Endodermal cell (in vitro differentiated cells): ENCODE data around the gene ABCD3. TPM values are rescaled to one million over a fixed set of nuclear protein-coding genes. Genes with fewer than 3 reads are reported as not detected.

ENCODE experiments used
- DNase-seq: peaks from one replicate; pipeline ENCODE4 v3.0.0-alpha.2; 2017
- H3K27ac ChIP-seq: 2 replicates; pipeline ENCODE4 v1.5.1; 2013; ENCODE audit warnings: mild to moderate bottlenecking, low read depth, low read length, moderate library complexity
- H3K27me3 ChIP-seq: 2 replicates; pipeline ENCODE4 v1.6.1; 2013; ENCODE audit warnings: mild to moderate bottlenecking, low read length, moderate library complexity; ENCODE audit not compliant: insufficient read depth, control insufficient read depth, poor library complexity, severe bottlenecking
- H3K36me3 ChIP-seq: 2 replicates; pipeline ENCODE4 v1.7.0; 2013; ENCODE audit warnings: mild to moderate bottlenecking, low read length, moderate library complexity; ENCODE audit not compliant: control insufficient read depth, insufficient read depth
- H3K4me1 ChIP-seq: one replicate; pipeline ENCODE4 v1.7.0; 2013; ENCODE audit warnings: low read length; ENCODE audit not compliant: control insufficient read depth, insufficient read depth
- H3K4me3 ChIP-seq: 2 replicates; pipeline ENCODE4 v1.5.1; 2013; ENCODE audit warnings: mild to moderate bottlenecking, low read length, moderate library complexity
- H3K9ac ChIP-seq: 2 replicates; pipeline ENCODE4 v1.6.1; 2013; ENCODE audit warnings: mild to moderate bottlenecking, low read length, moderate library complexity; ENCODE audit not compliant: poor library complexity, severe bottlenecking; ENCODE audit errors: extremely low read depth
- H3K9me3 ChIP-seq: 2 replicates; pipeline ENCODE4 v1.6.1; 2013; ENCODE audit warnings: mild to moderate bottlenecking, low read length, moderate library complexity; ENCODE audit not compliant: control insufficient read depth
- H3K27ac Mint-ChIP-seq: 2 replicates; pipeline ENCODE4 v1.8.0; 2020; ENCODE audit warnings: mixed read lengths
- H3K27me3 Mint-ChIP-seq: 2 replicates; pipeline ENCODE4 v1.8.0; 2021; ENCODE audit warnings: mild to moderate bottlenecking, mixed read lengths; ENCODE audit not compliant: insufficient read depth
- H3K36me3 Mint-ChIP-seq: 2 replicates; pipeline ENCODE4 v1.8.0; 2020; ENCODE audit warnings: low read depth, mixed read lengths
- H3K4me1 Mint-ChIP-seq: 2 replicates; pipeline ENCODE4 v1.8.0; 2020; ENCODE audit warnings: mixed read lengths
- H3K4me3 Mint-ChIP-seq: 2 replicates; pipeline ENCODE4 v1.8.0; 2020; ENCODE audit warnings: mild to moderate bottlenecking, moderate library complexity, mixed read lengths
- H3K9me3 Mint-ChIP-seq: 2 replicates; pipeline ENCODE4 v1.8.0; 2020; ENCODE audit warnings: mild to moderate bottlenecking, mixed read lengths
- WGBS, 2 experiments: methylation state at CpG; one replicate each; pipeline versions ENCODE4 v1.1.5 to v1.1.7; 2013; ENCODE audit warnings: missing lambda C conversion rate in 2 of 2, mixed read lengths in 1 of 2; ENCODE audit not compliant: insufficient coverage in 1 of 2, insufficient read length in 1 of 2; 5-methylcytosine and 5-hydroxymethylcytosine counted together
- total RNA-seq, 2 donors: library from RNA; stranded (reverse); fragmentation: NEBNext Ultra II Directional in 1 of 2; extraction: Animal tissue kit (Norgen Biotek cat#: 25700) in 1 of 2; gene quantifications; 2 replicates in 1 of 2; 3 replicates in 1 of 2; pipeline ENCODE4 v1.2.1, GENCODE V29; 2021
- TF ChIP-seq, protein P1 (sequence below): fragments of 200-600 bp; sonication (generic); conservative IDR thresholded peaks from 2 replicates; pipeline ENCODE4 v1.5.0; 2021; ENCODE audit warnings: antibody characterized with exemption, mild to moderate bottlenecking

The ABCD3 gene
- total RNA-seq, 2 donors from 2014 or later: 28.1 to 33.3 TPM

DNA sequence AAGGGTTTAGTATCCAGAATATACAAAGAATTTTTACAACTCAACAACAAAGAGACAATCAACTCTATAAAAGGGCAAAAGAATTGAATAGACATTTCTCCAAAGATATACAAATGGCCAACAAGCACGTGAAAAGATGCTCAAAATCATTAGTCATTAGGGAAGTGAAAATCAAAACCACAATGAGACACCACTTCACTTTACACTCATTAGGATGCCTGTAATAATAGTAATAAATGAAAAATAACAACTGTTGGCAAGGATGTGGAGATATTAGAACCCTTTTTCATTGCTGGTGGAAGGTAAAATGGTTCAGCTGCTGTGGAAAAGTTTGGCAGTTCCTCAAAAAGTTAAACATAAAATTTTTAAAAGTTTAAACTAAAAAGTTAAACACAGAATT lies 7.0 kb upstream of the ABCD3 start:
- H3K9me3 Mint-ChIP-seq: no peaks in the 10 kb centered on the region
- WGBS, 2 experiments: 56% methylated on average over 1 of the region's 1 CpG; no CpG with 5 or more reads in 1 of the 2 experiments
- no peak overlapping the region for H3K27ac ChIP-seq
- TF ChIP-seq, protein P1, sequence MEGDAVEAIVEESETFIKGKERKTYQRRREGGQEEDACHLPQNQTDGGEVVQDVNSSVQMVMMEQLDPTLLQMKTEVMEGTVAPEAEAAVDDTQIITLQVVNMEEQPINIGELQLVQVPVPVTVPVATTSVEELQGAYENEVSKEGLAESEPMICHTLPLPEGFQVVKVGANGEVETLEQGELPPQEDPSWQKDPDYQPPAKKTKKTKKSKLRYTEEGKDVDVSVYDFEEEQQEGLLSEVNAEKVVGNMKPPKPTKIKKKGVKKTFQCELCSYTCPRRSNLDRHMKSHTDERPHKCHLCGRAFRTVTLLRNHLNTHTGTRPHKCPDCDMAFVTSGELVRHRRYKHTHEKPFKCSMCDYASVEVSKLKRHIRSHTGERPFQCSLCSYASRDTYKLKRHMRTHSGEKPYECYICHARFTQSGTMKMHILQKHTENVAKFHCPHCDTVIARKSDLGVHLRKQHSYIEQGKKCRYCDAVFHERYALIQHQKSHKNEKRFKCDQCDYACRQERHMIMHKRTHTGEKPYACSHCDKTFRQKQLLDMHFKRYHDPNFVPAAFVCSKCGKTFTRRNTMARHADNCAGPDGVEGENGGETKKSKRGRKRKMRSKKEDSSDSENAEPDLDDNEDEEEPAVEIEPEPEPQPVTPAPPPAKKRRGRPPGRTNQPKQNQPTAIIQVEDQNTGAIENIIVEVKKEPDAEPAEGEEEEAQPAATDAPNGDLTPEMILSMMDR: no peak
- no peak overlapping the region for H3K4me3 ChIP-seq
- no peaks in the 10 kb centered on the region for H3K4me1 ChIP-seq
- no peak overlapping the region for H3K27ac Mint-ChIP-seq
- no peaks in the 10 kb centered on the region for H3K36me3 ChIP-seq
- no peak overlapping the region for H3K4me3 Mint-ChIP-seq
- H3K4me1 Mint-ChIP-seq: no peaks in the 10 kb centered on the region
- H3K9me3 ChIP-seq: no peaks in the 10 kb centered on the region
- H3K27me3 ChIP-seq: no peaks in the 10 kb centered on the region
- no peaks in the 10 kb centered on the region for H3K36me3 Mint-ChIP-seq
- no peak for DNase-seq
- H3K27me3 Mint-ChIP-seq: peaks cover 7% of the 10 kb centered on the region
- no peak overlapping the region for H3K9ac ChIP-seq

DNA sequence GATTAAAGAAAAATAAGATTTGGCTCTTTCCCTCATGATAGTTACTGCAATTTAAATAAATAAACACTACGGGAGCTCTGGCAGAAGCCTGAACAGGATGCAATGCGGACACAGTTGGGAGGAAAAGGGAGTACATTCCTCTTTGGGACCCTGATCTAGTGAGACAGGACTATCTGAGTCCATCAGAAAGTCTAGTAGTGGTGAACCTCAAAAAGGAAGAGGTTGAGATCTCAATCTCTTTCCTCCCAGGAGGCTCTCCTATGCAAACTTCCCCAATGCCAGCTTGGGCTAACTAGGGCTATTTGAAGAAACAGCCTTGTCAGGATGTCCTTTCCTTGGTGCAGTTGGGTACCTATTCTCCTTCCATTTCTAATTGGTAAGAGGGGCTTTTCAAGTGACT lies 4.9 kb upstream of the ABCD3 start:
- H3K9me3 ChIP-seq: no peaks in the 10 kb centered on the region
- H3K36me3 ChIP-seq: no peaks in the 10 kb centered on the region
- H3K9me3 Mint-ChIP-seq: no peaks in the 10 kb centered on the region
- H3K27ac ChIP-seq: no peak overlapping the region
- no peak overlapping the region for H3K9ac ChIP-seq
- H3K4me3 ChIP-seq: no peak overlapping the region
- H3K4me1 ChIP-seq: no peaks in the 10 kb centered on the region
- H3K27me3 Mint-ChIP-seq: peaks cover 7% of the 10 kb centered on the region
- TF ChIP-seq, protein P1: no peak
- no peak for DNase-seq
- H3K27ac Mint-ChIP-seq: no peak overlapping the region
- H3K4me3 Mint-ChIP-seq: no peak overlapping the region
- 96 to 100% methylated on average over 2 of the region's 2 CpGs for WGBS, 2 experiments
- H3K4me1 Mint-ChIP-seq: no peaks in the 10 kb centered on the region
- H3K27me3 ChIP-seq: no peaks in the 10 kb centered on the region
- H3K36me3 Mint-ChIP-seq: no peaks in the 10 kb centered on the region

DNA sequence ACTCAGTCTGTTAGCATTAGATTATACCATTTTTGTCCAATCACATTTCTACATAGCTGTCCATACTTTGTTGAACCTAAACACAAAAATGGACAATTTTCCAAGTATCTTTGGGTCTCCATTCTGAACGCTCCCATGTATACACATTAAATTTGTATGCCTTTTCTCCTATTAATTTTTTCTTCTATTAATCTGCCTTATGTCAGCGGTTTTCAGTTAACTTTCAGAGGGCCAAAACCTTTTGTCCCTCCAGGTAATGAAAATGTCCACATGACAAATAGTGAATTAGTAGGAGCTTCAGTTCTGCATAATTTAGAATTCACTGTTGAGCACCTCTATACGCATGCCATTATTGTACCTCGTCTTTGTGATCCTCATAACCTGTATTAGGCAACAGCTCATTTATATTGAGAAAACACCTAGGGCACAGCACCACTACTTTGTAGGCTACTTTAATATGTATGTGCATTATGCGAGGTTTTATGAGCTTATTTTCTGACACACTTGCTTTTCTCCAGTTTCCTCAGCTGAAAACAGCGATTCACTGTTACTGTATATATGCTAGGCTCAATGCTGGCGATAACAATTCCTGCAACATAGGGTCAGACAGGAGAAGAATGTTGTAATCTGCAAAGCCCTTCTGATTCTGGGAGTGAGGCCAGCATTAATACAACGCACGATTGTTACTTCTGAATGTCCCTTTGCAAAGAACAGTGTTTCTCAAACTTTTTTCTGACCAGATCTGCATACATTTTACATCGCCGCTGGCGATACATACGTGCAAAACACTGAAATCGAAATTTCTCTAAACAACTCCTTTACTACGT lies 1.1 kb upstream of the ABCD3 start:
- H3K9me3 Mint-ChIP-seq: no peaks in the 10 kb centered on the region
- H3K4me3 ChIP-seq: peak overlapping the region; percentile 84
- no peak overlapping the region for H3K27ac Mint-ChIP-seq
- peaks cover 8% of the 10 kb centered on the region for H3K27me3 ChIP-seq
- H3K9ac ChIP-seq: peak overlapping the region; percentile 52
- no peaks in the 10 kb centered on the region for H3K36me3 ChIP-seq
- H3K27ac ChIP-seq: no peak overlapping the region
- H3K4me1 ChIP-seq: peaks cover 4% of the 10 kb centered on the region
- 86 to 91% methylated on average over 14 to 15 of the region's 15 CpGs for WGBS, 2 experiments
- TF ChIP-seq, protein P1: no peak
- H3K4me1 Mint-ChIP-seq: peaks cover 14% of the 10 kb centered on the region
- no peaks in the 10 kb centered on the region for H3K9me3 ChIP-seq
- DNase-seq: peak; percentile 39
- H3K36me3 Mint-ChIP-seq: no peaks in the 10 kb centered on the region
- H3K27me3 Mint-ChIP-seq: peaks cover 12% of the 10 kb centered on the region
- H3K4me3 Mint-ChIP-seq: no peak overlapping the region
